HG03460 (cell line): Measurements from ENCODE around the gene SLC16A9.
"Not testable (repeated sequence)": the region's sequence is repeated elsewhere in the genome, so short reads cannot be mapped to it uniquely, and the experiment has no call there.

Experiments used
- ATAC-seq: cut with Tn5 transposase; IDR thresholded peaks from one replicate; pipeline ENCODE4 v1.9.1; 2021; ENCODE audit not compliant: unreplicated experiment

The SLC16A9 gene

DNA sequence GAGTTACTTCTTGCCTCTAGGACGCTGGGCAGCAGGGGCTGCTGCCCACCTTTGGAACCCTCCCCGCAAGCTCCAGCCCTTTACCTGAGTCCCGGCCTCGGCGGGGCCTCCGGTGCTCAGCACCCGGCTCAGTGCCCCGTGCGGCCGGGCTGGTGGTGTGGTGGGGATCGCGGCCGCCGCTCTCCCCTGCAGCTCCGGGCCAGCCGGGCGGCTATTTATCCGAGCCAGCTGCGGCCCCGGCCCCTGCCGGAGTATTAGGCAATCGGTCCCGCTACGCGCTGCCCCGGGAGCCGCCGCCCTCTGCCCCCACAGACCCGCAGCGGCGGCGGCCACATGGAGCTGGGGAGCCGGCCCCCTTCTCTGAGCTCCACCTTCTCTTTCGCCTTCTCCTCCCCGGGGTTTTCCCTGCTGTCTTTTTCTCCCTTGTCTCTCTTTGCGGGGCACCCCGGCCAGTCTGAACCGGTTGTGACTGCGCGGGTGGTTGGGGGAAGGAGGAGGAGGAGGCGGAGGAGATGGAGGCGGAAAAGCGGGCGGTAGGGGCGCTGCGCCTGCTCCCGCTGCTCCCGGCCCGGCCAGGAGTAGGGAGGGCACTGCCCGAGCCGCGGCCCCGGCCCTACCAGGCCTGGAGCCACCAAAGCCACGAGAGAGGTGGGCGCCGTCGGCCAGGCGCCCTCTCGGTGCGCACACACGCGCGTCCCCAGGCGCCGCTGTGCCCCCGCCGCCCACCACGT is at the start of gene SLC16A9:
TSS of gene SLC16A9 (minus strand) at position 456 of the 731 bp plus-strand sequence. CDS start 25,559 bp downstream, outside the sequence.
- ATAC-seq = peak; percentile 87

GRCh38 chr10:59757966-59758365 is 48.3 kb upstream of the SLC16A9 start:
- ATAC-seq = no peak

GRCh38 chr10:59754951-59755350 is 45.3 kb upstream of the SLC16A9 start:
- ATAC-seq = no peak

DNA sequence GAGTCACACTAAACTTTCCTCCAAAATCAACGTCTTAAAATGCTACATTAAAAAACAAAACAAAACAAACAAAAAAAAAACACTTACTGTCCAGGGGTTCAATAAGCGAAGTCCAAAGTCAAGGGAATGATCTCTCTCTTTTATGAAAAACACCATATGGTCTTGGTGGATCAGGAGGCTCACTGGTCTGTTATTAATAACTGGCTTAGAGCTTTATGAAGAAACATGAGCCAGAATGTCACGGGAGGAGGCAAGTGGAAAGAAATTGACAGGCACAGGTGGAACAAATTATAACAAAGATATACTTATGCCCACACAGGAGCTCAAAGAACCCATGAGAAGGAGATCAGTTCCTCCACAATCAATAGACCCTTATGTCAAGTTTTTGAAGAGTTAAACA is 43.6 kb upstream of the SLC16A9 start, which contains the start of gene MRLN:
TSS of gene MRLN (minus strand) at position 189 of the 400 bp plus-strand sequence.
- ATAC-seq = no peak

DNA sequence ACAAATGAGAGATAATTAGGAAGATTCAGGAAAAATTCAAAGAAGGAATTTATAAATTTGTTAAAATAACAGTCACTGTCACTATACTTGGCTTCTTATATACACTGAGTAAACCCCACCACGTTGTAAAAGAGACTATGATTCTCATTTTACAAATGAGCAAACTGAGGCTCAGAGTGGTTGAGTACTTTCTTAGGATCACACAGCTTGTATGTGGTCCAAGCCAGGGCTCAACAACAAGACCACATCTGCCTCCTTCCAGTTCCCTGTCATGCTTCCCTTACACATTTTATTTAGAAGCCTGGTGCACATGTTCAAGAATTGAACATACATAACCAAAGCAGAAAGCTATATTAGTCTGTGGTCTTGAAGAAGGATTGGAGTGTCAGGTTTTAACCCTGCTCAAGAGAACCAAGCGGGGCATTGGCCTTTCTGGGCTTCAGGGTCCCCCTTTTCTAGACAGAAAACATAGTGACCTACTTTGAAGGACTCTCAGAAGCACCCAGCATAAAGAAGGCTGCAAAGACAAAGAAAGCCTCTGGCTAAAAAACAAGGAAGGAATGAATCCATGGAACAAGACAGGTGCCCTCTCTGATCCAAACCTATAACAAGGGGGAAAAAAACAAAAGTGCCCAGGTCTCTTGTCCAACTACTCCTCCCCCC is 42.8 kb upstream of the SLC16A9 start:
- ATAC-seq = no peak

DNA sequence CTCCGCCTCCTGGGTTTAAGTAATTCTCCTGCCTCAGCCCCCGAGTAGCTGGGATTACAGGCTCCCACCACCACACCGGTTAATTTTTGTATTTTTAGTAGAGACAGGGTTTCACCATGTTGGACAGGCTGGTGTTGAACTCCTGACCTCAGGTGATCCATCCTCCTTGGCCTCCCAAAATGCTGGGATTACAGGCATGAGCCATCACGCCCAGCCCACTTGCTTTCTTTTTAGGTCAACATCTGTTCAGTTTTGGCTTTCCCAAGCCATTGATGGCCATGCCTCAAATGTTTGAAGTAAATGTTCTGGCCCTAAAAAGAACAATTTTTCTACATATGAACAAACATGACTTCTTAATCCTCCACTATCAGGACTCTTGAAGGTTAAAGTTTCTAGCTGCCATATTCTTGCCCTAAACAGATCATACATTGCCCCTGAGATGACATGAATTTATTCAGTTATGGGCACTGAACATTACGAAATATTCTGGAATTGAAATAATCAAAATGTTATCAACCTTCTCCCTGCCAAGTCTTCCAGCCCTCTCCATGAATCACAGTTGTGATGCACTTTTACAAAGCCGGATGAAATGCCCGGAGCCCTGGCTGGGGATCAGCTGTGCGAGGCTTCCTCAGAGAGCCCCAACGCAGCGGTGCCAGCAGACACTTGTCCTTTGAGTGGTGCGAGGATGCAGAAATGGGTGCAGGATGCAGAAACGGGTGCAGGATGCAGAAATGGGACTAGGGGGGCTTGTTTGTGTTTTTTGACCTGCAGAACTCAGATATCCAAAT is 40.7 kb upstream of the SLC16A9 start:
- no peak for ATAC-seq

GRCh38 chr10:59748834-59749233 is 39.2 kb upstream of the SLC16A9 start:
- no peak for ATAC-seq

DNA sequence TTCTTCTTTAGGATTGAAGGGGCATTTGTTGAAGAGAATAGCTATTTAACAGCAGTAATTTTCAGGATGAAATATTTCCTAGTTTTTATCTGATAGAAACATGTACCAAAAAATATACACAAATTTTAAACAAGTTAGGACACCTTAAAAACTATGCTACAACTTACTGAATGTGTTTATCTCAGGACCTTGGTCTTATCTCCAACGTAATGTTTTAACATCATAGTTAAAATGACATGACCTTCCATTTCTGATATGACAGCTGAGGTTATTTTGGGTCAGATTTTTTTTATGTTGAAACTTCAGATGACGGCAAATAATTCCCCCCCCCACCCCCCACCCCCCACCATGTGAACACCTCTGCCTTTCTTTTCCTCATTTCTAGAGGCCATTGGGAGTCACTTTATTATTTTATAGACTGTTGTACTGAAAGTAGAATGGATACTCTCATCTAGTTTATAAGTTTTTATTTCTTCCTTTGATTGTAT is 35.6 kb upstream of the SLC16A9 start:
- no peak for ATAC-seq

GRCh38 chr10:59744762-59745161 is 35.1 kb upstream of the SLC16A9 start:
- not testable (repeated sequence) for ATAC-seq

GRCh38 chr10:59744156-59744555 is 34.5 kb upstream of the SLC16A9 start:
- ATAC-seq = not testable (repeated sequence)

DNA sequence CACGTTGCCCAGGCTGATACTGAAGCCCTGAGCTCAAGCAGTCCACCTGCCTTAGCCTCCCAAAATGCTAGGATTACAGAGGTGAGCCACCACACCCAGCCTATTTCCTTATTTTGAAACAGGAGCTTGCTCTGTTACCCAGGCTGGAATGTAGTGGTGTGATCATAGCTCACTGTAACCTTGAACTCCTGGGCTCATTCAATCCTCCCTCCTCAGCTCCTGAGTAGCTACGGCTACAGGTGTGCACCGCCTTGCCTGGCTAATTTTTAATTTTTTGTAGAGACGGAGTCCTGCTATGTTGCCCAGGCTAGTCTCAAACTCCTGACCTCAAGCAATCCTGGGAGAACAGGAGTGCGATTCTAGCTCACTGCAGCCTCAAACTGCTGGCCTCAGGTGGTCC is 31.9 kb upstream of the SLC16A9 start:
- no peak for ATAC-seq

GRCh38 chr10:59741048-59741447 is 31.4 kb upstream of the SLC16A9 start:
- ATAC-seq = no peak

DNA sequence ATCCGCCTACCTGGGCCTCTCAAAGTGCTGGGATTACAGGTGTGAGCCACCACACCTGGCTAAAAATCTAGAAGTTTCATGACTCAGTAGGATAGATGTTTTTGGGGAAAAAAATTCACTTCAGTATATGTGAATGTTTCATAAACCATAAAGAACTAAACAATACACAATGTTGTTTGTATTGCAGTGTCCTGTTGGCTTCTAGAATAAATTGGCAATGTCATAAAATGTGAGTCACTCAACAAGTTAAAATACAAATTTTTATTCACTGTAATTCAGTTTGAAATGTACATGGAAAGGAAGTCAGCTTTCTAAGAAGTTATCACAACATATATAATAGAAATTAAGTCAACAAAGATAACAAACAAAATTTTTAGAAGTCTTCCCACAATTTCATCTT is 27.1 kb upstream of the SLC16A9 start:
- ATAC-seq = no peak

- ATAC-seq = no peak
Measured at GRCh38 chr10:59735296-59735695, 25.6 kb upstream of the SLC16A9 start.

GRCh38 chr10:59734014-59734462 is 24.4 kb upstream of the SLC16A9 start:
- ATAC-seq = no peak

- not testable (repeated sequence) for ATAC-seq
Measured at GRCh38 chr10:59733321-59734013, 23.8 kb upstream of the SLC16A9 start.

DNA sequence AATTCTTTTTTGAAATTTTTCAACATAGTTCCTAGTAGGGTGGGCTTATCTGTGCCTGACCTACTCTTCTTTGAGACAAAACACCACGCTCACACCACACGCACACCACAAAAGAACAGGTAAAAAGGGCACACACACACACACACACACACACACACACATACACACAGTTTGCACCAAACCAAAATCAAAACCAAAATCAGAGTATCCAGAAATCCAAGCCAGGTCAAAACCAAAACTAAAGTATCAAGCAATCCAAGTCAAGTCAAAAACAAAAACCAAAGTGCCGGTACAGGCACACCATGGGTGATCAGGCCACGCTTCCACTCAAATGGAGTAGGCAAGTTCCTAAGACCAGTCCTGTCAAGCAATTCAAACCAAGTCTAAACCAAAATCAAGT is 23.2 kb upstream of the SLC16A9 start:
- not testable (repeated sequence) for ATAC-seq

- not testable (repeated sequence) for ATAC-seq
Measured at GRCh38 chr10:59729167-59729566, 19.5 kb upstream of the SLC16A9 start.

- no peak for ATAC-seq
Measured at GRCh38 chr10:59724098-59724938, 14.7 kb upstream of the SLC16A9 start.

DNA sequence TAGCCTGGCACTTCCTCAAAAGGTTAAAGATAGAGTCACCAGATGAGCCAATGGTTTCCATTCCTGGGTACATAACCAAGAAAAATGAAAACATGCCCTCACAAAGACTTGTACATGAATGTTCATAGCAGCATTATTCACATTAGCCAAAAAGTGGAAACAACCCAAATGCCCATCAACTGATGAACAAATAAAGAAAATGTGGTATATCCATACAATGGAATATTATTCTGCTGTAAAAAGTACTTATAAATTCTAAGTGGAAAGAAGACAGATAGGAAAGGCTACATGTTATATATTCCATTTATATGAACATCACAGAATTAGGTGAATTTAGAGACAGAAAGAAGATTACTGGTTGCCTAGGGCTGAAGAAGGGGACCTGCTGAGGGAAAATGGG is 10.7 kb upstream of the SLC16A9 start:
- no peak for ATAC-seq
